GM19240 (cell line): ENCODE results near the gene MRO.
"Not testable (repeated sequence)": the region's sequence is repeated elsewhere in the genome, so short reads cannot be mapped to it uniquely, and the experiment has no call there.

Source experiments
- DNase-seq: peaks from one replicate; pipeline ENCODE4 v3.0.0; 2011; ENCODE audit warnings: low spot score; ENCODE audit not compliant: insufficient read length

The MRO gene

GRCh38 chr18:50793641-50794565 is 25.9 kb downstream of the MRO start:
- no peak for DNase-seq

GRCh38 chr18:50792885-50793284 is 26.9 kb downstream of the MRO start:
- no peak for DNase-seq

- DNase-seq: no peak
Observed at GRCh38 chr18:50791599-50792438, 28.0 kb downstream of the MRO start.

- DNase-seq: no peak
Observed at GRCh38 chr18:50790948-50791347, 28.9 kb downstream of the MRO start.

GRCh38 chr18:50790241-50790640 is 29.6 kb downstream of the MRO start:
- DNase-seq: no peak

GRCh38 chr18:50788284-50788683 is 31.5 kb downstream of the MRO start:
- DNase-seq: no peak

GRCh38 chr18:50786864-50787263 is 33.0 kb downstream of the MRO start:
- DNase-seq: no peak

GRCh38 chr18:50783553-50783952 is 36.3 kb downstream of the MRO start:
- no peak for DNase-seq

GRCh38 chr18:50779021-50779420 is 40.8 kb downstream of the MRO start:
- DNase-seq: not testable (repeated sequence)

GRCh38 chr18:50776383-50776782 is 43.4 kb downstream of the MRO start:
- DNase-seq: no peak

GRCh38 chr18:50775726-50776125 is 44.1 kb downstream of the MRO start:
- DNase-seq: no peak

- no peak for DNase-seq
Observed at GRCh38 chr18:50775207-50775606, 44.6 kb downstream of the MRO start.

GRCh38 chr18:50769463-50769862 is 50.4 kb downstream of the MRO start:
- no peak for DNase-seq

- DNase-seq: no peak
Observed at GRCh38 chr18:50757358-50757757, 62.5 kb downstream of the MRO start.

- no peak for DNase-seq
Observed at GRCh38 chr18:50754297-50754696, 65.5 kb downstream of the MRO start.

- no peak for DNase-seq
Observed at GRCh38 chr18:50753311-50753710, 66.5 kb downstream of the MRO start.

GRCh38 chr18:50751947-50752346 is 67.9 kb downstream of the MRO start:
- no peak for DNase-seq

- DNase-seq: no peak
Observed at GRCh38 chr18:50751490-50751889, 68.3 kb downstream of the MRO start.

GRCh38 chr18:50750546-50750945 is 69.3 kb downstream of the MRO start:
- DNase-seq: no peak

GRCh38 chr18:50749945-50750344 is 69.9 kb downstream of the MRO start:
- no peak for DNase-seq

GRCh38 chr18:50749421-50749820 is 70.4 kb downstream of the MRO start:
- no peak for DNase-seq
